Heart left ventricle (tissue), 16 donors: ENCODE measurements around the gene RANBP17. TPM values are rescaled to one million over a fixed set of nuclear protein-coding genes. Genes with fewer than 3 reads are reported as not detected.

Experiments
- ATAC-seq, 4 donors: fragments of 200-7000 bp; cut with Tn5 transposase; one replicate each; pipeline ENCODE4 v1.9.1; 2020 to 2022; ENCODE audit warnings: moderate library complexity in 4 of 4, mild to moderate bottlenecking in 3 of 4, moderate number of reproducible peaks in 1 of 4
- DNase-seq, 5 donors: peaks; one replicate each; pipeline ENCODE4 v3.0.0-alpha.2; 2020
- H3K27ac ChIP-seq, 12 donors: fragments of 200-600 bp; sonication (generic) in 4 of 12; one replicate each; pipeline versions ENCODE4 v1.5.0 to v1.8.0; 2016 to 2022; ENCODE audit warnings: mild to moderate bottlenecking in 2 of 12
- H3K27me3 ChIP-seq, 9 donors: fragments of 200-600 bp; sonication (generic) in 2 of 9; one replicate each; pipeline versions ENCODE4 v1.5.1 to v1.8.0; 2016 to 2022; ENCODE audit warnings: mild to moderate bottlenecking in 3 of 9
- H3K36me3 ChIP-seq, 9 donors: fragments of 200-600 bp; sonication (generic) in 2 of 9; one replicate each; pipeline versions ENCODE4 v1.5.0 to v1.8.0; 2018 to 2022; ENCODE audit warnings: mild to moderate bottlenecking in 2 of 9
- H3K4me1 ChIP-seq, 12 donors: fragments of 200-600 bp; sonication (generic) in 4 of 12; one replicate each; pipeline versions ENCODE4 v1.5.0 to v1.8.0; 2016 to 2022; ENCODE audit warnings: mild to moderate bottlenecking in 3 of 12
- H3K4me3 ChIP-seq, 12 donors: fragments of 200-600 bp; sonication (generic) in 4 of 12; one replicate each; pipeline versions ENCODE4 v1.5.0 to v1.8.0; 2017 to 2022; ENCODE audit warnings: mild to moderate bottlenecking in 9 of 12, moderate library complexity in 4 of 12
- H3K9me3 ChIP-seq, 12 donors: fragments of 200-600 bp; sonication (generic) in 4 of 12; one replicate each; pipeline versions ENCODE4 v1.5.0 to v1.8.0; 2016 to 2022; ENCODE audit warnings: mild to moderate bottlenecking in 1 of 12
- CTCF ChIP-seq, 12 donors: fragments of 200-600 bp; sonication (generic) in 4 of 12; IDR thresholded peaks; one replicate each; pipeline versions ENCODE4 v1.5.0 to v1.8.0; 2018 to 2022; ENCODE audit warnings: antibody characterized with exemption in 12 of 12, mild to moderate bottlenecking in 5 of 12
- POLR2A ChIP-seq, 2 donors: fragments of 450-650 bp; IDR thresholded peaks; one replicate each; pipeline ENCODE4 v1.6.1; 2017; ENCODE audit warnings: antibody characterized with exemption in 2 of 2, mild to moderate bottlenecking in 2 of 2, moderate library complexity in 2 of 2
- WGBS, 4 donors: extraction: QIAGEN DNeasy Blood & Tissue Kit in 2 of 4; methylation state at CpG; one replicate each; pipeline versions ENCODE4 v1.1.5 to v1.1.7; 2013 to 2018; 5-methylcytosine and 5-hydroxymethylcytosine counted together
- intact Hi-C, 10 donors: fragments of 100-400 bp; cut with DNase I; formaldehyde crosslinking; loops; one replicate each; pipeline versions ENCODE4 v1.11.1 to v1.14.2; 2022
- polyA plus RNA-seq, 2 donors: library from polyadenylated mRNA; stranded (reverse); fragments of 200-250 nt; gene quantifications; one replicate each; pipeline ENCODE4 v1.2.3, GENCODE V29; 2013
- total RNA-seq, 9 donors: library from RNA; depleted of rRNA in 2 of 9; stranded (reverse); fragments of >200 nt in 2 of 9; fragmentation: NEBNext Ultra II Directional in 3 of 9; extraction: Animal tissue kit (Norgen Biotek cat#: 25700) in 3 of 9; gene quantifications; one replicate each; pipeline versions ENCODE4 v1.1.0 to v1.2.4, GENCODE V29; 2016 to 2023
- donor health status: ischemic (EF 13 %, LVEDD 7.1; RV severe dilation, severe dysfunction).
- donor health status: healthy with polysubstance abuse.
- donor health status: DM: no; HTN: yes; CAD: no.
- donor health status: DM: no; HTN: no; CAD: no.
- donor health status: ischemic (EF 25% LVEDD 6.9; RV normal size, moderate dysfunction).
- donor health status: ischemic (EF 25% LVEDD 5.7; RV mildly dilated, moderate dysfunction).
- donor health status: healthy.
- donor health status: DM: yes; HTN: yes; CAD: no.
- donor health status: ischemic (EF 35%, LVEDD 5.7; RV mildly dilated, moderate dysfunction).
- donor health status: nonischemic (EF 11% LVEDD 7.7; RV severe dilation, severe dysfunction).
- donor health status: DM: yes; HTN: yes; CAD: no.
- donor health status: PGD.
- donor health status: ischemic (EF 29% LVEDD 5.4; RV normal size, mild dysfunction).
- donor health status: nonischemic (EF 23%, LVEDD 6.1; RV moderate dilation, normal function).

The RANBP17 gene
- total and polyA plus RNA-seq, 11 donors = 0.65 to 11.5 (median 3.7) TPM

DNA sequence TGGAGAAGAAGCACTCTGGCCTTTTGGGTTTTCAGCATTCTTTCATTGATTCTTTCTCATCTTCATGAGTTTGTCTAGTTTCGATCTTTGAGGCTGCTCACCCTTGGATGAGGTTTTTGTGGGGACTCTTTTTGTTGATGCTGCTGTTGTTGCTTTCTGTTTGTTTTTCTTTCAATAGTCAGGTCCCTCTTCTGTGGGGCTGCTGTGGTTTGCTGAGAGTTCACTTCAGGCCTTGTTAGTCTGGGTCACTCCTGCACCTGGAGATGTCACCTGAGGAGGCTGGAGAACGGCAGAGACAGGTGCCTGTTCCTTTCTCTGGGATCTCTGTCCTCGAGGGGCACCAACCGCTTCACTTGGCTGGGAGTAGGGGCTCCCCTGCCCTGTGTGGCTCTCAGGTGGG lies 14.0 kb downstream of the RANBP17 start:
- Histone ChIP-seq H3K4me1 (no peaks in the 10 kb centered on the region), H3K4me3 (no peak overlapping the region), H3K27ac (no peak overlapping the region), H3K27me3 (no peaks in the 10 kb centered on the region), H3K36me3 (peaks cover 0 to 10% (median 0%) of the 10 kb centered on the region in 9 donors), H3K9me3 (peaks cover 0 to 32% (median 5%) of the 10 kb centered on the region in 12 donors)
- DNase-seq (no peak), ATAC-seq (no peak)
- TF ChIP-seq POLR2A (IDR thresholded peaks at IDR 0.05) = no peak
- TF ChIP-seq CTCF (IDR thresholded peaks at IDR 0.05) = no peak
- 90 to 95% (median 93%) methylated on average over 4 of the region's 4 CpGs for WGBS, 4 donors
- intact Hi-C loops = no loop called here

GRCh38 chr5:170880084-170880483 lies 18.3 kb downstream of the RANBP17 start:
- no peak for ATAC-seq
- Histone ChIP-seq H3K36me3 (peaks cover 0 to 10% (median 0%) of the 10 kb centered on the region in 9 donors), H3K9me3 (peaks cover 0 to 5% (median 0%) of the 10 kb centered on the region in 12 donors), H3K27me3 (no peaks in the 10 kb centered on the region), H3K27ac (no peak overlapping the region), H3K4me3 (no peak overlapping the region), H3K4me1 (no peaks in the 10 kb centered on the region)
- intact Hi-C loops = no loop called here
- no peak for DNase-seq
- TF ChIP-seq CTCF (IDR thresholded peaks at IDR 0.05) (no peak), POLR2A (IDR thresholded peaks at IDR 0.05) (no peak)
- WGBS, 4 donors = 93 to 97% (median 94%) methylated on average over 2 of the region's 2 CpGs

GRCh38 chr5:170882345-170882744 lies 20.5 kb downstream of the RANBP17 start:
- 93 to 98% (median 95%) methylated on average over 3 of the region's 3 CpGs for WGBS, 4 donors
- Histone ChIP-seq H3K27ac (no peak overlapping the region), H3K36me3 (peaks cover 0 to 10% (median 0%) of the 10 kb centered on the region in 9 donors), H3K4me1 (no peaks in the 10 kb centered on the region), H3K27me3 (no peaks in the 10 kb centered on the region), H3K9me3 (no peaks in the 10 kb centered on the region), H3K4me3 (no peak overlapping the region)
- intact Hi-C loops = no loop called here
- no peak for ATAC-seq
- TF ChIP-seq POLR2A (IDR thresholded peaks at IDR 0.05) = no peak
- no peak for TF ChIP-seq CTCF (IDR thresholded peaks at IDR 0.05)
- DNase-seq = no peak

GRCh38 chr5:170885256-170885655 lies 23.4 kb downstream of the RANBP17 start:
- no peak for ATAC-seq
- no peak overlapping the region for H3K27ac ChIP-seq
- TF ChIP-seq POLR2A (IDR thresholded peaks at IDR 0.05) = no peak
- no peak for TF ChIP-seq CTCF (IDR thresholded peaks at IDR 0.05)
- H3K4me1 ChIP-seq = no peaks in the 10 kb centered on the region
- peaks cover 0 to 5% (median 0%) of the 10 kb centered on the region in 9 donors for H3K36me3 ChIP-seq
- no peak overlapping the region for H3K4me3 ChIP-seq
- DNase-seq = no peak
- no peaks in the 10 kb centered on the region for H3K9me3 ChIP-seq
- no peaks in the 10 kb centered on the region for H3K27me3 ChIP-seq
- intact Hi-C loops = no loop called here
